ENCODE data around the gene HS3ST2. TPM values are rescaled to one million over a fixed set of nuclear protein-coding genes. Genes with fewer than 3 reads are reported as not detected.
"Not testable (repeated sequence)": the region's sequence is repeated elsewhere in the genome, so short reads cannot be mapped to it uniquely, and the experiment has no call there.

Gene HS3ST2
- total RNA-seq, 1 donor from 2014 or later: 1.0 TPM

- no peak for FAIRE-seq
- no peak overlapping the region for H3K9ac ChIP-seq (ENCODE audit: low read length)
- H3K27me3 ChIP-seq (ENCODE audit: insufficient read depth, low read length): peaks cover 21% of the 10 kb centered on the region
- Mint-ChIP-seq H3K4me1 (ENCODE audit: low read depth, unreplicated experiment) (peaks cover 3% of the 10 kb centered on the region), H3K36me3 (ENCODE audit: low read depth, unreplicated experiment) (no peaks in the 10 kb centered on the region), H3K9me3 (ENCODE audit: unreplicated experiment) (no peaks in the 10 kb centered on the region), H3K27me3 (ENCODE audit: low read depth, unreplicated experiment) (peaks cover 68% of the 10 kb centered on the region), H3K4me3 (ENCODE audit: unreplicated experiment) (peak overlapping the region; percentile 75), H3K27ac (ENCODE audit: unreplicated experiment) (no peak overlapping the region)
- no peak overlapping the region for H3K4me3 ChIP-seq (ENCODE audit: insufficient read depth, low read depth, low read length)
- no peaks in the 10 kb centered on the region for H3K9me3 ChIP-seq (ENCODE audit: insufficient read depth, low read depth, low read length)
- TF ChIP-seq, protein P1, sequence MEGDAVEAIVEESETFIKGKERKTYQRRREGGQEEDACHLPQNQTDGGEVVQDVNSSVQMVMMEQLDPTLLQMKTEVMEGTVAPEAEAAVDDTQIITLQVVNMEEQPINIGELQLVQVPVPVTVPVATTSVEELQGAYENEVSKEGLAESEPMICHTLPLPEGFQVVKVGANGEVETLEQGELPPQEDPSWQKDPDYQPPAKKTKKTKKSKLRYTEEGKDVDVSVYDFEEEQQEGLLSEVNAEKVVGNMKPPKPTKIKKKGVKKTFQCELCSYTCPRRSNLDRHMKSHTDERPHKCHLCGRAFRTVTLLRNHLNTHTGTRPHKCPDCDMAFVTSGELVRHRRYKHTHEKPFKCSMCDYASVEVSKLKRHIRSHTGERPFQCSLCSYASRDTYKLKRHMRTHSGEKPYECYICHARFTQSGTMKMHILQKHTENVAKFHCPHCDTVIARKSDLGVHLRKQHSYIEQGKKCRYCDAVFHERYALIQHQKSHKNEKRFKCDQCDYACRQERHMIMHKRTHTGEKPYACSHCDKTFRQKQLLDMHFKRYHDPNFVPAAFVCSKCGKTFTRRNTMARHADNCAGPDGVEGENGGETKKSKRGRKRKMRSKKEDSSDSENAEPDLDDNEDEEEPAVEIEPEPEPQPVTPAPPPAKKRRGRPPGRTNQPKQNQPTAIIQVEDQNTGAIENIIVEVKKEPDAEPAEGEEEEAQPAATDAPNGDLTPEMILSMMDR (IDR thresholded peaks at IDR 0.05; ENCODE audit: insufficient read depth, low read depth, low read length): no peak
- no peak for TF ChIP-seq EZH2 (IDR thresholded peaks at IDR 0.05; ENCODE audit: insufficient read depth, low read length)
- H3K27ac ChIP-seq (ENCODE audit: low read depth, low read length): no peak overlapping the region
- no peak overlapping the region for H3K4me2 ChIP-seq (ENCODE audit: low read length)
- H3K4me1 ChIP-seq (ENCODE audit: insufficient read depth, low read length): peaks cover 5% of the 10 kb centered on the region
- DNase-seq (ENCODE audit: low read depth): no peak
- no peaks in the 10 kb centered on the region for H3K36me3 ChIP-seq (ENCODE audit: insufficient read depth, low read length)
- H4K20me1 ChIP-seq (ENCODE audit: insufficient read depth, low read length): no peaks in the 10 kb centered on the region
- H3K79me2 ChIP-seq (ENCODE audit: insufficient read depth, low read length): no peaks in the 10 kb centered on the region
- no peak overlapping the region for H2AFZ ChIP-seq (ENCODE audit: low read depth, low read length)
Measured at GRCh38 chr16:22814711-22815105, 746 bp downstream of the HS3ST2 start.

- Histone ChIP-seq H3K27ac (ENCODE audit: low read depth, low read length) (no peak overlapping the region), H3K4me3 (ENCODE audit: insufficient read depth, low read depth, low read length) (no peak overlapping the region), H3K4me2 (ENCODE audit: low read length) (no peak overlapping the region), H3K36me3 (ENCODE audit: insufficient read depth, low read length) (no peaks in the 10 kb centered on the region), H3K27me3 (ENCODE audit: insufficient read depth, low read length) (peaks cover 21% of the 10 kb centered on the region), H3K4me1 (ENCODE audit: insufficient read depth, low read length) (peaks cover 5% of the 10 kb centered on the region), H3K9me3 (ENCODE audit: insufficient read depth, low read depth, low read length) (no peaks in the 10 kb centered on the region), H2AFZ (ENCODE audit: low read depth, low read length) (no peak overlapping the region), H3K9ac (ENCODE audit: low read length) (no peak overlapping the region), H4K20me1 (ENCODE audit: insufficient read depth, low read length) (no peaks in the 10 kb centered on the region), H3K79me2 (ENCODE audit: insufficient read depth, low read length) (no peaks in the 10 kb centered on the region)
- Mint-ChIP-seq H3K9me3 (ENCODE audit: unreplicated experiment) (no peaks in the 10 kb centered on the region), H3K27ac (ENCODE audit: unreplicated experiment) (no peak overlapping the region), H3K4me1 (ENCODE audit: low read depth, unreplicated experiment) (peaks cover 1% of the 10 kb centered on the region), H3K36me3 (ENCODE audit: low read depth, unreplicated experiment) (no peaks in the 10 kb centered on the region), H3K4me3 (ENCODE audit: unreplicated experiment) (no peak overlapping the region), H3K27me3 (ENCODE audit: low read depth, unreplicated experiment) (peaks cover 74% of the 10 kb centered on the region)
- no peak for TF ChIP-seq EZH2 (IDR thresholded peaks at IDR 0.05; ENCODE audit: insufficient read depth, low read length)
- TF ChIP-seq, protein P1 (IDR thresholded peaks at IDR 0.05; ENCODE audit: insufficient read depth, low read depth, low read length): no peak
- FAIRE-seq (no peak), DNase-seq (ENCODE audit: low read depth) (no peak)
Measured at GRCh38 chr16:22815863-22816262, 1.9 kb downstream of the HS3ST2 start.

DNA sequence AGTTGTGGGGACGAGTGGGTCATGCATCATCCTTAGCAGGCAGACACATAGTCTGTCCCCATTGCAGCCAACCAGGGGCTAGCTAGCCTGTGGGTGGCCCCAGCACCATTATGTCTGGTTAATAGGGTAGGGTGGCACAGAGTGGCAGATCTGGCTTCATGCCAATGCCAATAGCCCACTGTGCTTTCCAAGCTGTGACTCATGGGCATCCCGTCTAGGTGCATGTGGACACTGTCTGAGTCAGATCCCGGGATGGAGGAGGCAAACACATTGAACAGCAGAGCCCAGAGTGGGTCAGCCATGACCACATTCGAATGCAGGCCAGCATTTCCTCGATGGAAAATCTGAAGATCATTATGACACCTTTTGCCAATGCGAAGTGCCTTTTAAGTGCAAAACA is 2.5 kb downstream of the HS3ST2 start:
- H3K9ac ChIP-seq (ENCODE audit: low read length): no peak overlapping the region
- no peaks in the 10 kb centered on the region for H3K79me2 ChIP-seq (ENCODE audit: insufficient read depth, low read length)
- DNase-seq (ENCODE audit: low read depth) (no peak), FAIRE-seq (no peak)
- Mint-ChIP-seq H3K4me1 (ENCODE audit: low read depth, unreplicated experiment) (peaks cover 1% of the 10 kb centered on the region), H3K27me3 (ENCODE audit: low read depth, unreplicated experiment) (peaks cover 71% of the 10 kb centered on the region), H3K9me3 (ENCODE audit: unreplicated experiment) (no peaks in the 10 kb centered on the region), H3K4me3 (ENCODE audit: unreplicated experiment) (no peak overlapping the region), H3K36me3 (ENCODE audit: low read depth, unreplicated experiment) (no peaks in the 10 kb centered on the region), H3K27ac (ENCODE audit: unreplicated experiment) (no peak overlapping the region)
- TF ChIP-seq EZH2 (IDR thresholded peaks at IDR 0.05; ENCODE audit: insufficient read depth, low read length): no peak
- TF ChIP-seq, protein P1 (IDR thresholded peaks at IDR 0.05; ENCODE audit: insufficient read depth, low read depth, low read length): no peak
- no peak overlapping the region for H3K4me3 ChIP-seq (ENCODE audit: insufficient read depth, low read depth, low read length)
- H3K4me2 ChIP-seq (ENCODE audit: low read length): no peak overlapping the region
- no peaks in the 10 kb centered on the region for H3K36me3 ChIP-seq (ENCODE audit: insufficient read depth, low read length)
- peaks cover 5% of the 10 kb centered on the region for H3K4me1 ChIP-seq (ENCODE audit: insufficient read depth, low read length)
- H3K27me3 ChIP-seq (ENCODE audit: insufficient read depth, low read length): peaks cover 21% of the 10 kb centered on the region
- H3K9me3 ChIP-seq (ENCODE audit: insufficient read depth, low read depth, low read length): no peaks in the 10 kb centered on the region
- H4K20me1 ChIP-seq (ENCODE audit: insufficient read depth, low read length): no peaks in the 10 kb centered on the region
- H2AFZ ChIP-seq (ENCODE audit: low read depth, low read length): no peak overlapping the region
- no peak overlapping the region for H3K27ac ChIP-seq (ENCODE audit: low read depth, low read length)

DNA sequence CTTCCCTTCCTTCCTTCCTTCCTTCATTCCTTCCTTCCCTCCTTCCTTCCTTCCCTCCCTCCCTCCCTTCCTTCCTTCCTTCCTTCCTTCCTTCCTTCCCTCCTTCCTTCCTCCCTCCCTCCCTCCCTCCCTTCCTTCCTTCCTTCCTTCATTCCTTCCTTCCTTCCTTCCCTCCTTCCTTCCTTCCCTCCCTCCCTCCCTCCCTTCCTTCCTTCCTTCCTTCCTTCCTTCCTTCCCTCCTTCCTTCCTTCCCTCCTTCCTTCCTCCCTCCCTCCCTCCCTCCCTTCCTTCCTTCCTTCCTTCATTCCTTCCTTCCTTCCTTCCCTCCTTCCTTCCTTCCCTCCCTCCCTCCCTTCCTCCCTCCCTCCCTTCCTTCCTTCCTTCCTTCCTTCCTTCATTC is 4.8 kb downstream of the HS3ST2 start:
- H3K4me1 ChIP-seq (ENCODE audit: insufficient read depth, low read length); H3K4me3 ChIP-seq (ENCODE audit: insufficient read depth, low read depth, low read length); H3K36me3 ChIP-seq (ENCODE audit: insufficient read depth, low read length); H3K4me1 Mint-ChIP-seq (ENCODE audit: low read depth, unreplicated experiment); H3K9me3 ChIP-seq (ENCODE audit: insufficient read depth, low read depth, low read length); DNase-seq (ENCODE audit: low read depth); H4K20me1 ChIP-seq (ENCODE audit: insufficient read depth, low read length); H2AFZ ChIP-seq (ENCODE audit: low read depth, low read length); H3K27ac Mint-ChIP-seq (ENCODE audit: unreplicated experiment); H3K4me3 Mint-ChIP-seq (ENCODE audit: unreplicated experiment); H3K9me3 Mint-ChIP-seq (ENCODE audit: unreplicated experiment); H3K4me2 ChIP-seq (ENCODE audit: low read length); H3K79me2 ChIP-seq (ENCODE audit: insufficient read depth, low read length); H3K36me3 Mint-ChIP-seq (ENCODE audit: low read depth, unreplicated experiment); H3K27ac ChIP-seq (ENCODE audit: low read depth, low read length); H3K9ac ChIP-seq (ENCODE audit: low read length); FAIRE-seq: not testable (repeated sequence)
- peaks cover 52% of the 10 kb centered on the region for H3K27me3 Mint-ChIP-seq (ENCODE audit: low read depth, unreplicated experiment)
- peaks cover 14% of the 10 kb centered on the region for H3K27me3 ChIP-seq (ENCODE audit: insufficient read depth, low read length)
